Mesangial cell (primary cell): ENCODE results near the gene UMPS. TPM values are rescaled to one million over a fixed set of nuclear protein-coding genes. Genes with fewer than 3 reads are reported as not detected.

Experiments
- total RNA-seq: library from RNA; depleted of rRNA; stranded (reverse); fragments of >200 nt; gene quantifications from 2 replicates; pipeline ENCODE4 v1.2.3, GENCODE V29; 2015

Gene UMPS
- total RNA-seq = 18.9 and 26.4 TPM in 2 replicates

GRCh38 chr3:124730129-124730940 is at the start of gene UMPS:
UMPS (plus strand) TSS chr3:124730452; CDS start chr3:124730472, 20 bp downstream.

Other genes starting within 250 kb of the UMPS start
- gene ITGB5, start 156.9 kb downstream of the UMPS start, total RNA-seq = 144 and 216 TPM in 2 replicates
- not detected in 2 replicates for gene MUC13, start 204.3 kb downstream of the UMPS start, total RNA-seq